ENCODE measurements around the gene RPS15. TPM values are rescaled to one million over a fixed set of nuclear protein-coding genes. Genes with fewer than 3 reads are reported as not detected.

The RPS15 gene
- total and polyA plus RNA-seq, 2 of the 13 experiments (the other 11 are each of a cell fraction or from before 2014, with no cell fraction given): 695 to 1,411 TPM

DNA sequence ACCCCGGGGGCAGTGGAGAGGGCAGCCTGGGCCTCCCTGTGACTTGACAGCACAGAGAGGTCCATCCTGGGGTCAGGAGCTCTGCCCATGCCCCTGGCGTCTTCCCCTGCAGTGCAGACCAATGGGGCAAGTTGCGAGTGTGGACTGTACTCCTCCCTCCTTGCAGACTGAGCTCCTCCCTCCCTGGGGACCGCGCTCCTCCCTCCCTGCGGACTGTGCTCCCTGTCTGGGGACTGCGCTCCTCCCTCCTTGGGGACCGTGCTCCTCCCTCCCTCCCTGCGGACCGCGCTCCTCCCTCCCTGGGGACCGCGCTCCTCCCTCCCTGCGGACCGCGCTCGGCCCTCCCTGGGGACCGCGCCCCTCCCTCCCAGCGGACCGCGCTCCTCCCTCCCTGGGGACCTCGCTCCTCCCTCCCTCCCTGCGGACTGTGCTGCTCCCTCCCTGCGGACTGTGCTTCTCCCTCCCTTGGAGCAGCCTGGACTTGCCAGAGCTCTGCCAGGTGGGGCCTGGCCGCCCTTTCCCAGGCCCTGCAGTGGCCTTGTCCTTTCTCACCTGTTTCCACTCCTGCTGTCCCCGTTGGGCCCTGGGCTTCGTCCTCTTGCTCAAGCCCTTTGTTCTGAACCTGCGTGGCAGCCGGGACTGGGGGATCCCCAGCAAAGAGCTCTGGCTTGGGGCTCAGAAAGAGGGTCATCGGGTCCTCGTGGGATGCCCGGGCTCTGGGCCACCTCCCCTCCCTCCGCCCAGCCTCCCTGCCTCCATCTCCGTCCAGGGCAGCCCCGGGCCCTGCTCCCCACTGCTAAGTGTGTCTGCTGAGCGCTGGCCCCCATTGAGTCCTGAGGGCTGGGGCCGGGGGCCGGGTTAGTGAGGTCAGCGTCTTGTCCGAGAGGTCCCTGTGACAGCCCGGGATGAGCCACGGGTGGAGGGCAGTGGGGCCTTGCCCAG, 43.7 kb upstream of the RPS15 start (continued):
- TF ChIP-seq, protein P1, sequence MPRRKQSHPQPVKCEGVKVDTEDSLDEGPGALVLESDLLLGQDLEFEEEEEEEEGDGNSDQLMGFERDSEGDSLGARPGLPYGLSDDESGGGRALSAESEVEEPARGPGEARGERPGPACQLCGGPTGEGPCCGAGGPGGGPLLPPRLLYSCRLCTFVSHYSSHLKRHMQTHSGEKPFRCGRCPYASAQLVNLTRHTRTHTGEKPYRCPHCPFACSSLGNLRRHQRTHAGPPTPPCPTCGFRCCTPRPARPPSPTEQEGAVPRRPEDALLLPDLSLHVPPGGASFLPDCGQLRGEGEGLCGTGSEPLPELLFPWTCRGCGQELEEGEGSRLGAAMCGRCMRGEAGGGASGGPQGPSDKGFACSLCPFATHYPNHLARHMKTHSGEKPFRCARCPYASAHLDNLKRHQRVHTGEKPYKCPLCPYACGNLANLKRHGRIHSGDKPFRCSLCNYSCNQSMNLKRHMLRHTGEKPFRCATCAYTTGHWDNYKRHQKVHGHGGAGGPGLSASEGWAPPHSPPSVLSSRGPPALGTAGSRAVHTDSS (CRISPR knock-in tag; conservative IDR thresholded peaks at IDR 0.05): no peak
- TF ChIP-seq, protein P2, sequence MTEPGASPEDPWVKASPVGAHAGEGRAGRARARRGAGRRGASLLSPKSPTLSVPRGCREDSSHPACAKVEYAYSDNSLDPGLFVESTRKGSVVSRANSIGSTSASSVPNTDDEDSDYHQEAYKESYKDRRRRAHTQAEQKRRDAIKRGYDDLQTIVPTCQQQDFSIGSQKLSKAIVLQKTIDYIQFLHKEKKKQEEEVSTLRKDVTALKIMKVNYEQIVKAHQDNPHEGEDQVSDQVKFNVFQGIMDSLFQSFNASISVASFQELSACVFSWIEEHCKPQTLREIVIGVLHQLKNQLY (CRISPR knock-in tag; IDR thresholded peaks at IDR 0.05): no peak
- no peak for TF ChIP-seq ZNF235 (CRISPR knock-in tag; IDR thresholded peaks at IDR 0.05; ENCODE audit: borderline replicate concordance)
- no peak for TF ChIP-seq ZNF496 (CRISPR knock-in tag; IDR thresholded peaks at IDR 0.05; ENCODE audit: insufficient replicate concordance)
- TF ChIP-seq ZSCAN22 (CRISPR knock-in tag; IDR thresholded peaks at IDR 0.05): no peak
- TF ChIP-seq, protein P3, sequence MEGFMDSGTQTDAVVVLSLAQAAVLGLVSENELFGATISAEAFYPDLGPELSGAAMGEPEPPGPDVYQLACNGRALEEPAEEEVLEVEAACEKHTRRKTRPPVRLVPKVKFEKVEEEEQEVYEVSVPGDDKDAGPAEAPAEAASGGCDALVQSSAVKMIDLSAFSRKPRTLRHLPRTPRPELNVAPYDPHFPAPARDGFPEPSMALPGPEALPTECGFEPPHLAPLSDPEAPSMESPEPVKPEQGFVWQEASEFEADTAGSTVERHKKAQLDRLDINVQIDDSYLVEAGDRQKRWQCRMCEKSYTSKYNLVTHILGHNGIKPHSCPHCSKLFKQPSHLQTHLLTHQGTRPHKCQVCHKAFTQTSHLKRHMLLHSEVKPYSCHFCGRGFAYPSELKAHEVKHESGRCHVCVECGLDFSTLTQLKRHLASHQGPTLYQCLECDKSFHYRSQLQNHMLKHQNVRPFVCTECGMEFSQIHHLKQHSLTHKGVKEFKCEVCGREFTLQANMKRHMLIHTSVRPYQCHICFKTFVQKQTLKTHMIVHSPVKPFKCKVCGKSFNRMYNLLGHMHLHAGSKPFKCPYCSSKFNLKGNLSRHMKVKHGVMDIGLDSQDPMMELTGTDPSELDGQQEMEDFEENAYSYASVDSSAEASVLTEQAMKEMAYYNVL (CRISPR knock-in tag; IDR thresholded peaks at IDR 0.05; ENCODE audit: borderline replicate concordance): no peak
- peak; percentile 100 for TF ChIP-seq ZNF263 (CRISPR knock-in tag; IDR thresholded peaks at IDR 0.05)
- TF ChIP-seq, protein P4, sequence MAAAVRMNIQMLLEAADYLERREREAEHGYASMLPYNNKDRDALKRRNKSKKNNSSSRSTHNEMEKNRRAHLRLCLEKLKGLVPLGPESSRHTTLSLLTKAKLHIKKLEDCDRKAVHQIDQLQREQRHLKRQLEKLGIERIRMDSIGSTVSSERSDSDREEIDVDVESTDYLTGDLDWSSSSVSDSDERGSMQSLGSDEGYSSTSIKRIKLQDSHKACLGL (CRISPR knock-in tag; IDR thresholded peaks at IDR 0.05): no peak
- TF ChIP-seq JDP2 (CRISPR knock-in tag; IDR thresholded peaks at IDR 0.05; ENCODE audit: borderline replicate concordance): no peak
- TF ChIP-seq, protein P5, sequence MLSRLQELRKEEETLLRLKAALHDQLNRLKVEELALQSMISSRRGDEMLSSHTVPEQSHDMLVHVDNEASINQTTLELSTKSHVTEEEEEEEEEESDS (CRISPR knock-in tag; IDR thresholded peaks at IDR 0.05; ENCODE audit: borderline replicate concordance): no peak
- no peak for TF ChIP-seq ZNF788 (CRISPR knock-in tag; IDR thresholded peaks at IDR 0.05; ENCODE audit: borderline replicate concordance)
- no peak for TF ChIP-seq ZNF274 (CRISPR knock-in tag; IDR thresholded peaks at IDR 0.05)
- no peak for TF ChIP-seq ZBTB42 (CRISPR knock-in tag; IDR thresholded peaks at IDR 0.05)
- TF ChIP-seq BRCA1 (CRISPR knock-in tag; IDR thresholded peaks at IDR 0.05): no peak
- TF ChIP-seq ZNF607 (CRISPR knock-in tag; IDR thresholded peaks at IDR 0.05; ENCODE audit: borderline replicate concordance): no peak
- TF ChIP-seq TCF7L2 (IDR thresholded peaks at IDR 0.05; ENCODE audit: low read depth, low read length): no peak
- TF ChIP-seq, protein P6, sequence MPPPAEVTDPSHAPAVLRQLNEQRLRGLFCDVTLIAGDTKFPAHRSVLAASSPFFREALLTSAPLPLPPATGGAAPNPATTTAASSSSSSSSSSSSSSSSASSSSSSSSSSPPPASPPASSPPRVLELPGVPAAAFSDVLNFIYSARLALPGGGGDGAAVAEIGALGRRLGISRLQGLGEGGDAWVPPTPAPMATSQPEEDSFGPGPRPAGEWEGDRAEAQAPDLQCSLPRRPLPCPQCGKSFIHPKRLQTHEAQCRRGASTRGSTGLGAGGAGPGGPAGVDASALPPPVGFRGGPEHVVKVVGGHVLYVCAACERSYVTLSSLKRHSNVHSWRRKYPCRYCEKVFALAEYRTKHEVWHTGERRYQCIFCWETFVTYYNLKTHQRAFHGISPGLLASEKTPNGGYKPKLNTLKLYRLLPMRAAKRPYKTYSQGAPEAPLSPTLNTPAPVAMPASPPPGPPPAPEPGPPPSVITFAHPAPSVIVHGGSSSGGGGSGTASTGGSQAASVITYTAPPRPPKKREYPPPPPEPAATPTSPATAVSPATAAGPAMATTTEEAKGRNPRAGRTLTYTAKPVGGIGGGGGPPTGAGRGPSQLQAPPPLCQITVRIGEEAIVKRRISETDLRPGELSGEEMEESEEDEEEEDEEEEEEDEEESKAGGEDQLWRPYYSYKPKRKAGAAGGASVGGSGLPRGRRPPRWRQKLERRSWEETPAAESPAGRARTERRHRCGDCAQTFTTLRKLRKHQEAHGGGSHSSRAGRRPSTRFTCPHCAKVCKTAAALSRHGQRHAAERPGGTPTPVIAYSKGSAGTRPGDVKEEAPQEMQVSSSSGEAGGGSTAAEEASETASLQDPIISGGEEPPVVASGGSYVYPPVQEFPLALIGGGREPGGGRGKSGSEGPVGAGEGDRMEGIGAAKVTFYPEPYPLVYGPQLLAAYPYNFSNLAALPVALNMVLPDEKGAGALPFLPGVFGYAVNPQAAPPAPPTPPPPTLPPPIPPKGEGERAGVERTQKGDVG (CRISPR knock-in tag; IDR thresholded peaks at IDR 0.05; ENCODE audit: borderline replicate concordance): no peak
- TF ChIP-seq ZNF598 (CRISPR knock-in tag; IDR thresholded peaks at IDR 0.05; ENCODE audit: borderline replicate concordance): no peak
- peak; percentile 66 for TF ChIP-seq RBM22 (optimal IDR thresholded peaks at IDR 0.05; ENCODE audit: low read length)
